ENCODE results near the gene YWHAE. TPM values are rescaled to one million over a fixed set of nuclear protein-coding genes. Genes with fewer than 3 reads are reported as not detected.
"Not testable (repeated sequence)": the region's sequence is repeated elsewhere in the genome, so short reads cannot be mapped to it uniquely, and the experiment has no call there.

YWHAE gene
- total RNA-seq, 1 experiment from 2014 or later: 956 TPM

DNA sequence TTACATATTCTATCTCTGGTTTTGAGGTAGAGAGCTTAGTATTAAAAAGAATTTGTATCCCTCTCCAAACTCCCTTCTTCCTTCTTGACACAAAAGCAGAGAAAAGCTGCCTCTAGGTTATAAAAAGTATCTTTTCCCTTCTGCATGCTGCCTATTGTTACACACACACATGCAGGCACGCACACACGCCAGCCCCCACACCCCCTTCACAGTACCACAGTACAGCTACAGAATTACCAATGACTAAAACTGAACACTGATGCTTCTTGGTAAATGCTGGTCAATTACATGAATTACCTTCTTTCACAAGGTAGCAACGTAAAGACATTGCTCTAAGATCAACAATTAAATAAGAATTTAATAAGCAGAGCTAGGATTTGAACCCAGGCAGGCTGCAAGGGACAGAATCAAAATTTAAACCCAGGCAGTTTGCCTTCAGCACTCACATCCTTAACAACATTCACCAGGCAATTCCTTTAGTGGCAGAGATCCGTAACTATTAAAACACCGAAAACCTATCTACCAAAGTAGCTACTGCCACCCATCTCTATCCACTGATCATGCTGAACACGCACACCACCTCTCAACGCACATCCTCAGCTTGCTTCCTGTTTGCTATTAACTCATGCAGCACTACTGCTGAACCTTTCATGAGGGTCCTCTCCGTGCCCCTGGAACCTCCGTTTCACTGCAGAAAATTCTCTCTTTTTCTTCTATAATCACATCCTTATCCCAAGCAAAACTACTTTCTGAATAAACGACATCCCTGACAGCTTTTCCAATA lies 37.8 kb downstream of the YWHAE start:
- H3K9me3 ChIP-seq: no peaks in the 10 kb centered on the region
- H3K4me1 Mint-ChIP-seq (ENCODE audit: low read depth, unreplicated experiment): peaks cover 12% of the 10 kb centered on the region
- H3K27me3 ChIP-seq (replicated peaks; ENCODE audit: control insufficient read depth, insufficient read depth, low read length): no peaks in the 10 kb centered on the region
- intact Hi-C loops (cut with micrococcal nuclease; ENCODE audit: unreplicated experiment): loop anchor here (10.0 kb wide), 1 partner anchor 53 kb away; no protein-coding TSS in a partner anchor
- no peaks in the 10 kb centered on the region for H3K27me3 Mint-ChIP-seq (ENCODE audit: insufficient read depth, unreplicated experiment)
- peak overlapping the region; percentile 19 for H3K27ac Mint-ChIP-seq (ENCODE audit: unreplicated experiment)
- no peak overlapping the region for H3K4me3 ChIP-seq (ENCODE audit: low read depth, low read length)
- peaks cover 94% of the 10 kb centered on the region for H3K36me3 Mint-ChIP-seq (ENCODE audit: insufficient read depth, unreplicated experiment)
- CTCF ChIA-PET: interaction anchor here (0.6 to 0.8 kb wide), 2 partner anchors 15 to 153 kb away, joined by 3 to 4 read pairs; no protein-coding TSS in a partner anchor
- H3K4me1 ChIP-seq: no peaks in the 10 kb centered on the region; the same call in 1 of the 2 replicates
- no peak overlapping the region for H3K4me3 Mint-ChIP-seq (ENCODE audit: unreplicated experiment)
- H3K36me3 ChIP-seq (ENCODE audit: control insufficient read depth, insufficient read depth, low read length): peaks cover 3% of the 10 kb centered on the region
- no TSS peak for BruUV-seq (replicated peaks)
- no peaks in the 10 kb centered on the region for H3K9me3 Mint-ChIP-seq (ENCODE audit: unreplicated experiment)
- TF ChIP-seq, protein P1, sequence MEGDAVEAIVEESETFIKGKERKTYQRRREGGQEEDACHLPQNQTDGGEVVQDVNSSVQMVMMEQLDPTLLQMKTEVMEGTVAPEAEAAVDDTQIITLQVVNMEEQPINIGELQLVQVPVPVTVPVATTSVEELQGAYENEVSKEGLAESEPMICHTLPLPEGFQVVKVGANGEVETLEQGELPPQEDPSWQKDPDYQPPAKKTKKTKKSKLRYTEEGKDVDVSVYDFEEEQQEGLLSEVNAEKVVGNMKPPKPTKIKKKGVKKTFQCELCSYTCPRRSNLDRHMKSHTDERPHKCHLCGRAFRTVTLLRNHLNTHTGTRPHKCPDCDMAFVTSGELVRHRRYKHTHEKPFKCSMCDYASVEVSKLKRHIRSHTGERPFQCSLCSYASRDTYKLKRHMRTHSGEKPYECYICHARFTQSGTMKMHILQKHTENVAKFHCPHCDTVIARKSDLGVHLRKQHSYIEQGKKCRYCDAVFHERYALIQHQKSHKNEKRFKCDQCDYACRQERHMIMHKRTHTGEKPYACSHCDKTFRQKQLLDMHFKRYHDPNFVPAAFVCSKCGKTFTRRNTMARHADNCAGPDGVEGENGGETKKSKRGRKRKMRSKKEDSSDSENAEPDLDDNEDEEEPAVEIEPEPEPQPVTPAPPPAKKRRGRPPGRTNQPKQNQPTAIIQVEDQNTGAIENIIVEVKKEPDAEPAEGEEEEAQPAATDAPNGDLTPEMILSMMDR (IDR thresholded peaks at IDR 0.05; ENCODE audit: insufficient read depth in 1 of 2, low read depth in 1 of 2, low read length in 1 of 2, severe bottlenecking in 1 of 2, unreplicated experiment in 1 of 2): no peak
- POLR2A ChIA-PET: interaction anchor here (0.6 kb wide), 1 partner anchor 220 kb away, joined by 5 read pairs; no protein-coding TSS in a partner anchor
- no peak for DNase-seq

DNA sequence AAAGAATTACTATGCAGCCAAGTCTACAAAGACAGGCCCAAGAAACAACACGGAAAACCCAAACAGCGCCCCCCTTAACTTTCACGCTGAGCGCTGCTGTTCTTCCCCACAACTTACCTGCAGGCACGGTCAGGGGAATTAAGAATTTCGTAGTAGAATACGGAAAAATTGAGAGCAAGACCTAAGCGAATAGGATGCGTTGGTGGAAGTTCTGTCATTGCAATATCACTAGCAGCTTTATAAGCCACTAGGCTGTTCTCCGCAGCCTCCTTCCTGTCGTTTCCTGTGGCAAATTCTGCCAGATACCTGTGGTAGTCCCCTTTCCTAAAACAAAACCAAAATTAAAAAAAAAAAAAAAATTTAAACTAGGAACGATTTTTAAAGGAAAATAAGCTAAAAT lies 39.0 kb downstream of the YWHAE start:
- H3K9me3 Mint-ChIP-seq (ENCODE audit: unreplicated experiment): no peaks in the 10 kb centered on the region
- peaks cover 12% of the 10 kb centered on the region for H3K4me1 Mint-ChIP-seq (ENCODE audit: low read depth, unreplicated experiment)
- ChIA-PET CTCF (no interaction called here), POLR2A (no interaction called here)
- Histone ChIP-seq H3K36me3 (ENCODE audit: control insufficient read depth, insufficient read depth, low read length) (peaks cover 3% of the 10 kb centered on the region), H3K9me3 (no peaks in the 10 kb centered on the region), H3K4me1 (no peaks in the 10 kb centered on the region), H3K4me3 (ENCODE audit: low read depth, low read length) (no peak overlapping the region), H3K27me3 (replicated peaks; ENCODE audit: control insufficient read depth, insufficient read depth, low read length) (no peaks in the 10 kb centered on the region)
- TF ChIP-seq, protein P1 (IDR thresholded peaks at IDR 0.05; ENCODE audit: insufficient read depth in 1 of 2, low read depth in 1 of 2, low read length in 1 of 2, severe bottlenecking in 1 of 2, unreplicated experiment in 1 of 2): no peak
- H3K36me3 Mint-ChIP-seq (ENCODE audit: insufficient read depth, unreplicated experiment): peaks cover 95% of the 10 kb centered on the region
- no peaks in the 10 kb centered on the region for H3K27me3 Mint-ChIP-seq (ENCODE audit: insufficient read depth, unreplicated experiment)
- no peak overlapping the region for H3K27ac Mint-ChIP-seq (ENCODE audit: unreplicated experiment)
- no TSS peak for BruUV-seq (replicated peaks)
- DNase-seq: no peak
- intact Hi-C loops (cut with micrococcal nuclease; ENCODE audit: unreplicated experiment): loop anchor here (10.0 kb wide), 1 partner anchor 54 kb away; no protein-coding TSS in a partner anchor
- no peak overlapping the region for H3K4me3 Mint-ChIP-seq (ENCODE audit: unreplicated experiment)

DNA sequence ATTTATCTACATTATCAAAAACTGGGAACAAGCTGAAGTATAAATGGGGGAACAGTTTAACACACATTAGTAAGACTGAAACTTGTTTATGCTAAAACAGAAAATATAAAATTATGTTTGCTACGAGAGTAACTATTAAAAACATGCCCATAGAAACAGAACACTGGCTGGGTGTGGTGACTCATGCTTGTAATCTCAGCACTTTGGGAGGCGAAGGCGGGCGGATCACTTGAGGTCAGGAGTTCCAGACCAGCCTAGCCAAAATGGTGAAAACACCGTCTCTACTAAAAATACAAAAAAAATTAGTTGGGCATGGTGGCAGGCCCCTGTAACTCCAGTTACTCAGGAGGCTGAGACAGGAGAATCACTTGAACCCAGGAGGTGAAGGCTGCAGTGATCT lies 39.7 kb downstream of the YWHAE start:
- CTCF ChIA-PET: not testable (repeated sequence)
- intact Hi-C loops (cut with micrococcal nuclease; ENCODE audit: unreplicated experiment): loop anchor here (10.0 kb wide), 1 partner anchor 54 kb away; no protein-coding TSS in a partner anchor

More for the DNA sequence above, 39.7 kb downstream of the YWHAE start:
- H3K4me1 Mint-ChIP-seq (ENCODE audit: low read depth, unreplicated experiment): peaks cover 12% of the 10 kb centered on the region
- H3K27me3 Mint-ChIP-seq (ENCODE audit: insufficient read depth, unreplicated experiment); BruUV-seq (replicated peaks); H3K4me3 ChIP-seq (ENCODE audit: low read depth, low read length); H3K4me1 ChIP-seq; H3K4me3 Mint-ChIP-seq (ENCODE audit: unreplicated experiment); H3K27me3 ChIP-seq (replicated peaks; ENCODE audit: control insufficient read depth, insufficient read depth, low read length); DNase-seq; H3K36me3 ChIP-seq (ENCODE audit: control insufficient read depth, insufficient read depth, low read length); H3K9me3 Mint-ChIP-seq (ENCODE audit: unreplicated experiment); H3K9me3 ChIP-seq; POLR2A ChIA-PET; H3K27ac Mint-ChIP-seq (ENCODE audit: unreplicated experiment): not testable (repeated sequence)
- H3K36me3 Mint-ChIP-seq (ENCODE audit: insufficient read depth, unreplicated experiment): peaks cover 95% of the 10 kb centered on the region
